Measurements from ENCODE around the gene SOX9. TPM values are rescaled to one million over a fixed set of nuclear protein-coding genes. Genes with fewer than 3 reads are reported as not detected.

SOX9 gene
- total RNA-seq, 1 experiment from 2014 or later, result 1.3 TPM

- H3K79me2 ChIP-seq (ENCODE audit: insufficient read depth, low read length), result no peaks in the 10 kb centered on the region
- no peak overlapping the region for H3K9ac ChIP-seq (ENCODE audit: extremely low read depth, insufficient read length, low read length)
- H3K9me3 Mint-ChIP-seq, result no peaks in the 10 kb centered on the region
- H3K18ac ChIP-seq (ENCODE audit: insufficient read length, low read depth, low read length), result no peak overlapping the region
- H3K4ac ChIP-seq (ENCODE audit: low read depth, low read length), result no peak overlapping the region
- H4K20me1 ChIP-seq (ENCODE audit: control insufficient read depth, insufficient read depth, insufficient read length), result no peaks in the 10 kb centered on the region
- H2BK120ac ChIP-seq (ENCODE audit: low read depth, low read length, poor library complexity, severe bottlenecking), result no peak overlapping the region
- peaks cover 3% of the 10 kb centered on the region for H3K27me3 Mint-ChIP-seq (ENCODE audit: low read depth)
- H3K4me1 Mint-ChIP-seq, result peaks cover 26 to 37% of the 10 kb centered on the region in 2 experiments
- no peak overlapping the region for H3K4me2 ChIP-seq (ENCODE audit: insufficient read depth, insufficient read length, low read length)
- no peak overlapping the region for H2BK5ac ChIP-seq (ENCODE audit: insufficient read length, low read length)
- no peak for TF ChIP-seq CTCF (conservative IDR thresholded peaks at IDR 0.05)
- H4K5ac ChIP-seq (ENCODE audit: insufficient read length, low read depth, low read length), result no peak overlapping the region
- H2BK20ac ChIP-seq (ENCODE audit: low read depth, low read length, poor library complexity, severe bottlenecking), result no peak overlapping the region
- H3K36me3 Mint-ChIP-seq (ENCODE audit: insufficient read depth in 1 of 3, low read depth in 3 of 3), result peaks cover 0 to 1% (median 0%) of the 10 kb centered on the region in 3 experiments; a peak in 1 of 7 replicates
- H2BK15ac ChIP-seq (ENCODE audit: low read depth, low read length), result no peak overlapping the region
- DNase-seq, result no peak
- H3K27ac Mint-ChIP-seq, result 0 out of 7 replicates have a peak overlapping the region, but pooled peaks of 1 of the 3 experiments have one; percentile 7
- H3K56ac ChIP-seq (ENCODE audit: insufficient read length, low read depth, low read length), result no peak overlapping the region
- H3K14ac ChIP-seq (ENCODE audit: insufficient read depth, low read length), result no peak overlapping the region
- H3K4me3 Mint-ChIP-seq, result no peak overlapping the region
- H3K79me1 ChIP-seq (ENCODE audit: insufficient read depth, low read depth, low read length, poor library complexity, severe bottlenecking), result no peaks in the 10 kb centered on the region
- H3K27me3 ChIP-seq (ENCODE audit: insufficient read depth, low read length), result no peaks in the 10 kb centered on the region
- no peak overlapping the region for H2AK5ac ChIP-seq (ENCODE audit: insufficient read length, low read length)
- peaks cover 10% of the 10 kb centered on the region; the same call in 1 of the 2 replicates for H3K4me1 ChIP-seq (ENCODE audit: insufficient read depth, low read length)
- H2AFZ ChIP-seq (ENCODE audit: low read length), result no peak overlapping the region
- WGBS (ENCODE audit: extremely low coverage, insufficient read length, low lambda C conversion rate), result no CpG with 5 or more reads among the region's 4 CpGs
- no peak overlapping the region for H2BK12ac ChIP-seq (ENCODE audit: insufficient read length, low read depth, low read length)
- H3K23me2 ChIP-seq (ENCODE audit: insufficient read length, low read depth, low read length, poor library complexity, severe bottlenecking), result no peaks in the 10 kb centered on the region
- no peak overlapping the region for H3K27ac ChIP-seq (ENCODE audit: insufficient read length, low read depth, low read length)
- H4K91ac ChIP-seq (ENCODE audit: insufficient read length, low read depth, low read length), result no peak overlapping the region
- H3K9me3 ChIP-seq (ENCODE audit: control insufficient read depth, low read depth, low read length), result no peaks in the 10 kb centered on the region
- H3K23ac ChIP-seq (ENCODE audit: insufficient read length, low read depth, low read length), result no peak overlapping the region
- H4K8ac ChIP-seq (replicated peaks; ENCODE audit: insufficient read length, low read depth, low read length), result no peak overlapping the region
- no peak overlapping the region for H3T11ph ChIP-seq (ENCODE audit: low read length)
Observed at GRCh38 chr17:72169823-72170222, 49.0 kb downstream of the SOX9 start.
